HG03354 (cell line): ENCODE results near the gene DCUN1D2.
"Not testable (repeated sequence)": the region's sequence is repeated elsewhere in the genome, so short reads cannot be mapped to it uniquely, and the experiment has no call there.

Experiments used
- ATAC-seq: cut with Tn5 transposase; IDR thresholded peaks from one replicate; pipeline ENCODE4 v1.9.1; 2021; ENCODE audit warnings: mild to moderate bottlenecking; ENCODE audit not compliant: unreplicated experiment, poor library complexity, severe bottlenecking

Gene DCUN1D2

DNA sequence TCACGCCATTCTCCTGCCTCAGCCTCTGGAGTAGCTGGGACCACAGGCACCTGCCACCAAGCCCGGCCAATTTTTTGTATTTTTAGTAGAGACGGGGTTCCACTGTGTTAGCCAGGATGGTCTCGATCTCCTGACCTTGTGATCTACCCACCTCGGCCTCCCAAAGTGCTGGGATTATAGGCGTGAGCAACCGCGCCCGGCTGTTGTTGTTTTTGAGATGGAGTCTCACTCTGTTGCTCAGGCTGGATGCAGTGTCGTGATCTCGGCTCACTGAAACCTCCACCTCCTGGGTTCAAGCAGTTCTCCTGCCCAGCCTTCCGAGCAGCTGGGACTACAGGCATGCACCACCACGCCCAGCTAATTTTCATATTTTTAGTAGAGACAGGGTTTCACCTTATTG lies 31.9 kb upstream of the DCUN1D2 start:
- ATAC-seq: not testable (repeated sequence)

GRCh38 chr13:113520571-113520970 lies 30.1 kb upstream of the DCUN1D2 start:
- no peak for ATAC-seq

DNA sequence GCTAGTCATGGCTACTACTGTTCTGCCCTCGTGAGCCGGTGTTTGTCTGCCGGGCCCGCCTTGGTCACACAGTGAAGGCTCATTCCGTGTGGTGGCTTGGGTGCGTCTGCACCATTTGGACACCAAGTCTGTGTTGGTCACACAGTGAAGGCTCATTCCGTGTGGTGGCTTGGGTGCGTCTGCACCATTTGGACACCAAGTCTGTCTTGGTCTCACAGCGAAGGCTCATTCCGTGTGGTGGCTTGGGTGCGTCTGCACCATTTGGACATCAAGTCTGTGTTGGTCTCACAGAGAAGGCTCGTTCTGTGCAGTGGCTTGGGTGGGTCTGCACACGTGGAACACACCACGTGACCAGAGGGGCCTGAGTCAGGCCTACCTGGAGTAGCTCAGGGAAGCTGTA lies 29.0 kb upstream of the DCUN1D2 start:
- ATAC-seq: no peak

GRCh38 chr13:113518076-113518803 lies 27.7 kb upstream of the DCUN1D2 start:
- ATAC-seq: no peak

- no peak for ATAC-seq
Observed at GRCh38 chr13:113514847-113515246, 24.3 kb upstream of the DCUN1D2 start.

GRCh38 chr13:113513761-113514160 lies 23.2 kb upstream of the DCUN1D2 start:
- no peak for ATAC-seq

DNA sequence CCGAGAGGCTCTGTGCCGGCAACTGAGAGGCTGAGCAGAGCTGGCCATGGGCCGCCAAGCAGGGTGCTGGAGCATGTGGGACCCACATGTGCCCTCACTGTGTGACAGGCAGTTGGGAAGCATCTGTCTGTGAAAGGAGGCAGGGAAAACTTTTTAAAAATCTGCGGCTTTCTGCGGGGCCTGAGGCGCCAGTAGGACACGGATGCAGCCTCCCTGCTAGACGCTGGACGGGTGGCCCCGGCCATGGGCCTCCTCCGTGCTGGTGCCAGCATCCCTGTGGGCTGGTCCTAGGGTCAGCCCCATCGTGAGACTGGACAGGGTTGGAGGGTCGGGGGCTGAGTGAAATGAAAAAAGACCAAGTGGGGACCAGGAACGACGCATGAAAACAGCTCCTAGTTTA lies 20.9 kb upstream of the DCUN1D2 start:
- no peak for ATAC-seq

- no peak for ATAC-seq
Observed at GRCh38 chr13:113510871-113511270, 20.4 kb upstream of the DCUN1D2 start.

DNA sequence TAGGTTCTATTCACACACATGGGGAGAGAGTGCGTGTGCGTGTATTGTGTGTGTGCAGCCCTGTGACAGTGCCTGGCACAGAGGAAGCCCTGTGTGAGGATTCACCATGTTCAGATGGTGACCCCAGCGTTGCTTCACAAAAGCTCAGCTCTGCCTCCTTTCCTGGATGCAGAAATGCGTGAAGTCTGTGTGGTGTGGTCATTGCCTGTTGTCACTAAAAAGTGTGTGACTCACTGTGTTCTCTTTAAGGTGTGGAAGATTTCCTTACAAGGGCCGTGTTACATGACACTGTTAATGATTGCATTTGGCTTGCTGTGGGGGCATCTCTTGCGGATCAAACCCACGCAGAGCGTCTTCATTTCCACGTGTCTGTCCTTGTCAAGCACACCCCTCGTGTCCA lies 19.5 kb upstream of the DCUN1D2 start:
- no peak for ATAC-seq

- no peak for ATAC-seq
Observed at GRCh38 chr13:113508521-113509254, 18.2 kb upstream of the DCUN1D2 start.

- ATAC-seq: no peak
Observed at GRCh38 chr13:113507505-113508345, 17.2 kb upstream of the DCUN1D2 start.

DNA sequence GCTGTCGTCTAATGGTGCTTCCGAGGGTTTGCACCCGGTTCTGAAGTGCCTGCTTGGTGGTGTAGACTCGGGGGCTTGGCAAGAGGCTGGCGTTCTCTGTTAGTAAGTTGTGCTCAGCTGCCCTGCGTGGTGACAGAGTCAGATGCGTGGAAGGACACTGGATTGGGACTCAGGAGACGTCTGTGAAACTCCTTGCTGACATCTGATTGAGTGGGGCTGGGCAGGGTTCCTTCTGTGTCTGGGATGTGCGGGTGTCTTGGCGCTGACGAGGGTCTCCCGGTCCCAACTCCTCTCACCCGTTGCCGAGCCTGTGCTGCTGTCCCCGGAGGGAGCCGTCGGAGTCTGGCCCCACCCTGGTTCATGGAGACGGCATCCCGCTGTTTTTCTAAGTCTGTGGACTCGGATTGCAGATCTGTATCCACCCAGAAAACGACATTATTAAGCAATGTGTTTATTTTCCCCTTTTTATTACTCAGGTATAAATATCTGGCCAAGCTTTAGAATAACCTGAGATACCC lies 16.4 kb upstream of the DCUN1D2 start:
- ATAC-seq: no peak

GRCh38 chr13:113506025-113506685 lies 15.6 kb upstream of the DCUN1D2 start:
- ATAC-seq: no peak

GRCh38 chr13:113502686-113503085 lies 12.2 kb upstream of the DCUN1D2 start:
- ATAC-seq: no peak

DNA sequence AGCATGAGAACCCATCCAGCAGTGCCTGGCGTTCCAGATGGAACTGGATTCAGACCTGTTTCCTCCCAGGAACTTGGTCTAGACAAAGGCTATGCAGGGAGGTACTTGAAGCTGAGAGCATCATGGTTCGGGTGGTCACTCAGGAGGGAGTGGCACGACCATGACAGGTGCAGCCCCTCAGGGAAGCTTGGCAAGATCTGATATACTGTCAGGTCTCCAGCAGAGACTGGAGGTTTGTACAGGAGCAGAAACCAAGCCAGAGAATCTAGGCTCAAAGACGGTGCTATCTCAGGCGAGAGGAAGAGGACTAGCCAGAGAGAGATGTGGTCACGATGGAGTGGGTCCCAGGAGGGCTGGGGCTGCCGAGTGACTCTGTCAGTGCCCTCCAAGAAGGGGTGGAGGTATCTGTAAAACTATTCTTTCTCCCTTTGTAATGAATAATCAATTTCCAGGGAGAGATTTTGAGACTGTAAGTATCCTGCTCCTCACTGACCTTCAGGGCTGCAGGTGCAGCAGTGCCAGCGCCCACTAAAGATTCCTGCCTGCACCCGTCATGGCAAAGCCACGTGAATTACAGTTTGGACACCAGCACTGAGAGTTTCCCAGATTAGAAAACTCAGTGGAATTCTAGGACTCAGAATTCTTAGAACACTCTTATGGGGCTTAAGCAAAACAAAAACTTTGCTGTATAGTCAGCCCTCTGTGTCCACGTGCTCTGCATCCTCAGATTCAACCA lies 10.2 kb upstream of the DCUN1D2 start:
- ATAC-seq: no peak

- ATAC-seq: no peak
Observed at GRCh38 chr13:113499936-113500335, 9.4 kb upstream of the DCUN1D2 start.

DNA sequence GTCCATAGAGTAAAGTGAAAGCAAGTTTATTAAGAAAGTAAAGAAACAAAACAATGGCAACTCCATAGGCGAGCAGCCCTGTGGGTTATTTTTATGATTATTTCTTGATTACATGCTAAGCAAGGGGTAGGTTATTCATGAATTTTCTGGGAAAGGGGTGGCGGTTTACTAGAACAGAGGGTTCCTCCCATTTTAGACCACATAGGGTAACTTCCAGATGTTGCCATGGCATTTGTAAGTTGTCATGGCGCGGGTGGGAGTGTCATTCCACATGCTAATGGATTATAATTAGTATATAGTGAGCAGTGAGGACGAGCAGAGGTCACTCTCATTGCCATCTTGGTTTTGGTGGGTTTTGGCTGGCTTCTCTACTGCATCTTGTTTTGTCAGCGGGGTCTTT lies 8.4 kb upstream of the DCUN1D2 start:
- ATAC-seq: no peak

DNA sequence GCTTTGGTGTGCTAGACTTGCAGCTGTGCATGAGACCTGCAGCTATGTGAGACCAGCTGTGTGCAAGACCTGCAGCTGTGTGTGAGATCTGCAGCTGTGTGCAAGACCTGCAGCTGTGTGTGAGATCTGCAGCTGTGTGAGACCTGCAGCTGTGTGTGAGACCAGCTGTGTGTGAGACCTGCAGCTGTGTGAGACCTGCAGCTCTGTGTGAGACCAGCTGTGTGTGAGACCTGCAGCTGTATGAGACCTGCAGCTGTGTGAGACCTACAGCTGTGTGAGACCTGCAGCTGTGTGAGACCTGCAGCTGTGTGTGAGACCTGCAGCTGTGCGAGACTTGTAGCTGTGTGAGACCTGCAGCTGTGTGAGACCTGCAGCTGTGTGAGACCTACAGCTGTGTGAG lies 6.7 kb upstream of the DCUN1D2 start:
- no peak for ATAC-seq

GRCh38 chr13:113495494-113496210 lies 5.1 kb upstream of the DCUN1D2 start:
- ATAC-seq: no peak
